SKM-1 (cell line): ENCODE measurements around the gene RAF1.

Experiments used
- DNase-seq: peaks from one replicate; lab custom pipeline; 2025; ENCODE audit not compliant: unreplicated experiment; lab: John Stamatoyannopoulos, UW

Gene RAF1

GRCh38 chr3:12593473-12593872 lies 70.4 kb downstream of the RAF1 start:
- no peak for DNase-seq

- DNase-seq, result no peak
These were observed 71.8 kb downstream of the RAF1 start for GRCh38 chr3:12591997-12592715.

GRCh38 chr3:12591456-12591855 lies 72.5 kb downstream of the RAF1 start:
- DNase-seq, result no peak

GRCh38 chr3:12590096-12590495 lies 73.8 kb downstream of the RAF1 start:
- no peak for DNase-seq

GRCh38 chr3:12588039-12589009 lies 75.6 kb downstream of the RAF1 start:
- no peak for DNase-seq

GRCh38 chr3:12586403-12586802 lies 77.5 kb downstream of the RAF1 start:
- DNase-seq, result no peak

- no peak for DNase-seq
These were observed 77.9 kb downstream of the RAF1 start for GRCh38 chr3:12585970-12586369.

- DNase-seq, result no peak
These were observed 78.7 kb downstream of the RAF1 start for GRCh38 chr3:12585181-12585580.

- DNase-seq, result no peak
These were observed 79.8 kb downstream of the RAF1 start for GRCh38 chr3:12584083-12584482.

- DNase-seq, result no peak
These were observed 80.6 kb downstream of the RAF1 start for GRCh38 chr3:12583280-12583679.

GRCh38 chr3:12582730-12583129 lies 81.2 kb downstream of the RAF1 start:
- DNase-seq, result no peak

- no peak for DNase-seq
These were observed 84.0 kb downstream of the RAF1 start for GRCh38 chr3:12579905-12580304.

- DNase-seq, result no peak
These were observed 84.5 kb downstream of the RAF1 start for GRCh38 chr3:12579456-12579855.

- DNase-seq, result no peak
These were observed 85.2 kb downstream of the RAF1 start for GRCh38 chr3:12578742-12579141.

GRCh38 chr3:12577379-12577778 lies 86.5 kb downstream of the RAF1 start:
- no peak for DNase-seq

GRCh38 chr3:12574661-12575060 lies 89.3 kb downstream of the RAF1 start:
- no peak for DNase-seq

- no peak for DNase-seq
These were observed 89.8 kb downstream of the RAF1 start for GRCh38 chr3:12574131-12574530.

GRCh38 chr3:12571986-12572385 lies 91.9 kb downstream of the RAF1 start:
- no peak for DNase-seq

- DNase-seq, result no peak
These were observed 94.1 kb downstream of the RAF1 start for GRCh38 chr3:12569836-12570235.

- DNase-seq, result no peak
These were observed 95.2 kb downstream of the RAF1 start for GRCh38 chr3:12568747-12569146.

- DNase-seq, result no peak
These were observed 96.9 kb downstream of the RAF1 start for GRCh38 chr3:12566976-12567375.

- no peak for DNase-seq
These were observed 101.5 kb downstream of the RAF1 start for GRCh38 chr3:12562451-12562850.
